ENCODE measurements around the gene CFAP77. TPM values are rescaled to one million over a fixed set of nuclear protein-coding genes. Genes with fewer than 3 reads are reported as not detected.

The CFAP77 gene
- total RNA-seq, 2 experiments from 2014 or later = not detected

DNA sequence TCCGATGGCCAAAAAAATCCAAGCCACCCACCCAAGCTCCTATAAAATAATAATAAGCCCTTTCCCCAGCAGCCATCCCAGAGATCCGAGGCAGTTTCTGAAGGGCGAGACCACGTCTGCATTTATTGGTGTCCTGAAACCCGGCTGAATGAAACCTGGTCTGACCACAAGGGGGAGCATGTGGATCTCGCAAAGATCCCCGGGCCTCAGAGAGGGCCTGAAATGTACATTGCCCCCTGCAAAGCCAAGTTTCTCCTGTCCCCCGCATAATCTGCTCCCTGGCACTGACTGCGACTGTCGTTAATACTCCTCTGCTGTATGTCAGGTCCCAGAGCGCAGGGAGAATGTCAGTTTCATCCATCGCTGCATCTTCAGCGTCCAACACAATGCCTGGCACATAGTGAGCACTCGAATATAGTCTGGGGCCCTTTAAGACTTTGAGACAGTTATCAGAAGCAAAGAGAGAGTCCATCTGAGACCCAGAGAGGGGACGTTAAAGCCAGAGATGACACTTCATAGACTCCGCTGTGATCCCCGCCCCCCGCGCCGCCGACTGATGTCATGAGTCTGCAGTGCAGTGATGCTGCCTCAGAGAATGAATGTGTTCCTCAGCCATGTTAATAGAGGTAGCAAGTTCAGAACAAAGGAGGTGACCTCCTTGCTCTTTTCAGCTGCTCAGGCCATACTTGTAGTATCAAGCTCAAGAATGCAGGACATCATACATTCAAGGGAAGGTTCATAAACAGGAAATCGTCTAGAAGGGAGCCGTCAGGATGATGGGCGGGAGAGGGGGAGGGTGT lies 97.9 kb downstream of the CFAP77 start:
- Mint-ChIP-seq H3K4me1 (ENCODE audit: low read depth) (peaks cover 17% of the 10 kb centered on the region), H3K27me3 (peaks cover 4% of the 10 kb centered on the region), H3K27ac (no peak overlapping the region), H3K36me3 (ENCODE audit: low read depth) (no peaks in the 10 kb centered on the region), H3K4me3 (no peak overlapping the region), H3K9me3 (no peaks in the 10 kb centered on the region)
- Histone ChIP-seq H3K9me3 (ENCODE audit: control insufficient read depth in 1 of 2, insufficient read depth in 1 of 2, low read length in 2 of 2) (no peaks in the 10 kb centered on the region), H3K27me3 (ENCODE audit: control insufficient read depth in 1 of 2, insufficient read depth in 2 of 2, low read length in 2 of 2) (peaks cover 0 to 4% of the 10 kb centered on the region in 2 experiments), H3K27ac (ENCODE audit: low read depth in 1 of 2, low read length in 2 of 2) (no peak overlapping the region), H3K36me3 (ENCODE audit: insufficient read depth, low read length) (no peaks in the 10 kb centered on the region), H3K4me1 (ENCODE audit: insufficient read depth, low read length) (peaks cover 22% of the 10 kb centered on the region), H3K4me3 (ENCODE audit: low read length) (no peak overlapping the region)
- TF ChIP-seq, protein P1, sequence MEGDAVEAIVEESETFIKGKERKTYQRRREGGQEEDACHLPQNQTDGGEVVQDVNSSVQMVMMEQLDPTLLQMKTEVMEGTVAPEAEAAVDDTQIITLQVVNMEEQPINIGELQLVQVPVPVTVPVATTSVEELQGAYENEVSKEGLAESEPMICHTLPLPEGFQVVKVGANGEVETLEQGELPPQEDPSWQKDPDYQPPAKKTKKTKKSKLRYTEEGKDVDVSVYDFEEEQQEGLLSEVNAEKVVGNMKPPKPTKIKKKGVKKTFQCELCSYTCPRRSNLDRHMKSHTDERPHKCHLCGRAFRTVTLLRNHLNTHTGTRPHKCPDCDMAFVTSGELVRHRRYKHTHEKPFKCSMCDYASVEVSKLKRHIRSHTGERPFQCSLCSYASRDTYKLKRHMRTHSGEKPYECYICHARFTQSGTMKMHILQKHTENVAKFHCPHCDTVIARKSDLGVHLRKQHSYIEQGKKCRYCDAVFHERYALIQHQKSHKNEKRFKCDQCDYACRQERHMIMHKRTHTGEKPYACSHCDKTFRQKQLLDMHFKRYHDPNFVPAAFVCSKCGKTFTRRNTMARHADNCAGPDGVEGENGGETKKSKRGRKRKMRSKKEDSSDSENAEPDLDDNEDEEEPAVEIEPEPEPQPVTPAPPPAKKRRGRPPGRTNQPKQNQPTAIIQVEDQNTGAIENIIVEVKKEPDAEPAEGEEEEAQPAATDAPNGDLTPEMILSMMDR (IDR thresholded peaks at IDR 0.05) = peak; percentile 62
- DNase-seq = peak; percentile 49 to 80 (median 58)
- ChIA-PET POLR2A (interaction anchor here (1.0 kb wide), 1 partner anchor 21 kb away, joined by 3 read pairs; no protein-coding TSS in a partner anchor), CTCF (interaction anchor here (0.9 kb wide), 2 partner anchors 292 to 293 kb away, joined by 3 read pairs; no protein-coding TSS in a partner anchor)
- intact Hi-C loops (cut with DNase I, micrococcal nuclease) = loop anchor here (1.0 to 2.0 kb wide), 5 partner anchors 97 to 465 kb away; partner anchors contain the start of gene CFAP77 (in 1 of the 2)
- ATAC-seq (ENCODE audit: poor library complexity) = peak; percentile 63

DNA sequence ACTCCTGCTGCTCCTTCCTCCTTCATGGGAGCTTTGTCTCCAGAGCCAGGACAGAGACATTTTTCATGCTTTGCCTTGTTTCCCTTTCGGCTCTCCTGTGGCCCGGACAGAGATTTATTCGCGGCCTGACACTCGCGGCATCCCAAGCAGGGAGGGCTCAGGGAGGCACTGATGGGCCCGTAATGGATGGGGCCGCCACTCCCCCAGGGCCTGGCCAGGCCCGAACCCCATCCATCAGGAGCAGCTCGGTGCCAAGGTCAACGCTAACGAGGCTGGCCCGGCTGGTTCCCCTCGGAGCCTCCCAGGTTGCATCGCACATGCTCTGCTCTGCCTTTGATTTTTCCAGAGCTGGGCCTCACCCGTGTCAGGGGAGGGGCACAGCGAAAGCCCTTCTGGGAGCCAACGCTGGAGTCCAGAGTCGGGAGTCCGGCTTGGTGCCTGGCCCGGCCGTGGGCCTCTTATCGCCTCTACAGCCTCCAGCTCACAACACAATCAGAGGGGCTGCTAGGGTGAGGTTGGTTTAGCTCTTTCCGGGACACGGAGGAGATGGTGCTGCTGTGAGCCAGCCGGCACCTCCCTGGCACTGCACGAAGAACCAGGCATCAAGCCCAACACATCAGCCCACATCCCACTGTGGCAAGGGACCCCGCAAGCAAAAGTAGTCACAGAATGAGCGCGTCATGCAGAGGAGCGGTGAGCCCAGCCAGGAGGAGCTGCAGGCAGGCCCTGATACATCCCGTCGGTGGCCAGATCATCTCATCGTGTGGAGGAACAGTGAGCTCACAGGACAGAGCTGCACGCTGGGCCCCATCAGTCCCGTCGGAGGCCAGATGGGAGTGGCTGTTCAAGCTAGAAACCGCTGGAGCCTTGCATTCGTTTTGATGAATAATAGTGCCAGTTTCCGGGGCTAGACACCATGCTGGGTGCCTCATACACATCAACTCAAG lies 100.2 kb downstream of the CFAP77 start:
- H3K27me3 ChIP-seq (ENCODE audit: control insufficient read depth in 1 of 2, insufficient read depth in 2 of 2, low read length in 2 of 2) = peaks cover 2 to 8% of the 10 kb centered on the region in 2 experiments
- no peak overlapping the region for H3K27ac ChIP-seq (ENCODE audit: low read depth in 1 of 2, low read length in 2 of 2)
- DNase-seq (no peak), ATAC-seq (ENCODE audit: poor library complexity) (no peak)
- H3K4me1 Mint-ChIP-seq (ENCODE audit: low read depth) = peaks cover 17% of the 10 kb centered on the region
- H3K4me3 ChIP-seq (ENCODE audit: low read length) = no peak overlapping the region
- H3K9me3 Mint-ChIP-seq = no peaks in the 10 kb centered on the region
- CTCF ChIA-PET = no interaction called here
- intact Hi-C loops (cut with DNase I, micrococcal nuclease) = no loop called here
- no peak overlapping the region for H3K27ac Mint-ChIP-seq
- no peaks in the 10 kb centered on the region for H3K36me3 ChIP-seq (ENCODE audit: insufficient read depth, low read length)
- H3K9me3 ChIP-seq (ENCODE audit: control insufficient read depth in 1 of 2, insufficient read depth in 1 of 2, low read length in 2 of 2) = no peaks in the 10 kb centered on the region
- TF ChIP-seq, protein P1 (IDR thresholded peaks at IDR 0.05) = no peak
- no peaks in the 10 kb centered on the region for H3K36me3 Mint-ChIP-seq (ENCODE audit: low read depth)
- POLR2A ChIA-PET = no interaction called here
- peaks cover 12% of the 10 kb centered on the region for H3K27me3 Mint-ChIP-seq
- H3K4me1 ChIP-seq (ENCODE audit: insufficient read depth, low read length) = peaks cover 22% of the 10 kb centered on the region
- H3K4me3 Mint-ChIP-seq = no peak overlapping the region

DNA sequence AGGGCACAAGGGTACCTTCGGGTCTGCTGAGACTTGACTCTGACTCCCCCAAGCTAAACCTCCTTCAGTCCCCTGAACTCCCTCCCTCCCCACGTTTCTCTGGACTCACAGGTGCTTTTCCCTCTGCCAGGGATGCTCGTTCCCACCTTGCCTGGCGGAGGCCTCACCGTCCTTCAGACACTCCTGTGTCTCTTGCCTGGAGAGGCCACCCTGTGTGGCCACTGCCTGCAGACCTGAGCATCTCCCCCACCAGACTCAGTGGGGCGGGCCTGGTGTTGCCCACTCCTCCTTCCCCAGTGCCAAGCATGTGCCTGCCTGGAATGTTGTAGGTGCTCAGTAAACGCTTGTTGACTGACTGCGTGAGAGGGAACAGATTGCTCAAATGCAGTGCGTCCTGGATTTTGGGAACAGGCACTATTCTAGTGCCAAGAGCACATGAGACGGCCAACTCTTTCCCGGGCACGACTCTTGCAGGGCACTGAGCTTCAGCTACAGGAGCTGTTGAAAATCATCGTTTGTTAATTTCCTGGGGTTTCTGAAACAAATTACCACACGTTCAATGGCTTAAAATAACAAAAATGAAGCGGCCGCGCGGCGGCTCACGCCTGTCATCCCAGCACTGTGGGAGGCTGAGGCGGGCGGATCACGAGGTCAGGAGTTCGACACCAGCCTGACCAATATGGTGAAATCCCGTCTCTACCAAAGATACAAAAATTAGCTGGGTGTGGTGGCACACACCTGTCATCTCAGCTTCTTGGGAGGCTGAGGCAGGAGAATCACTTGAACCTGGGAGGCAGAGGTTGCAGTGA lies 101.4 kb downstream of the CFAP77 start:
- no peaks in the 10 kb centered on the region for H3K9me3 ChIP-seq (ENCODE audit: control insufficient read depth in 1 of 2, insufficient read depth in 1 of 2, low read length in 2 of 2)
- H3K9me3 Mint-ChIP-seq = no peaks in the 10 kb centered on the region

More for the DNA sequence above, 101.4 kb downstream of the CFAP77 start:
- no peaks in the 10 kb centered on the region for H3K36me3 ChIP-seq (ENCODE audit: insufficient read depth, low read length)
- ChIA-PET CTCF (no interaction called here), POLR2A (no interaction called here)
- no peak overlapping the region for H3K27ac Mint-ChIP-seq
- no peak overlapping the region for H3K4me3 ChIP-seq (ENCODE audit: low read length)
- H3K4me1 ChIP-seq (ENCODE audit: insufficient read depth, low read length) = peaks cover 21% of the 10 kb centered on the region
- H3K4me1 Mint-ChIP-seq (ENCODE audit: low read depth) = peaks cover 17% of the 10 kb centered on the region
- peaks cover 15% of the 10 kb centered on the region for H3K27me3 Mint-ChIP-seq
- intact Hi-C loops (cut with DNase I, micrococcal nuclease) = no loop called here
- TF ChIP-seq, protein P1 (IDR thresholded peaks at IDR 0.05) = no peak
- DNase-seq = no peak
- peaks cover 2 to 8% of the 10 kb centered on the region in 2 experiments for H3K27me3 ChIP-seq (ENCODE audit: control insufficient read depth in 1 of 2, insufficient read depth in 2 of 2, low read length in 2 of 2)
- no peaks in the 10 kb centered on the region for H3K36me3 Mint-ChIP-seq (ENCODE audit: low read depth)
- H3K4me3 Mint-ChIP-seq = no peak overlapping the region
- no peak for ATAC-seq (ENCODE audit: poor library complexity)
- H3K27ac ChIP-seq (ENCODE audit: low read depth in 1 of 2, low read length in 2 of 2) = no peak overlapping the region
